Stimulated activated CD8-positive, alpha-beta memory T cell treated with anti-CD3 and anti-CD28 coated beads, Interleukin-4, amount 100 ng/mL, for 4 hours (primary cell): ENCODE data around the gene PRXL2B.

Source experiments
- DNase-seq, 2 donors: peaks; one replicate each; pipeline ENCODE4 v3.0.0-alpha.2; 2020; ENCODE audit warnings: low read depth in 2 of 2, low spot score in 1 of 2

PRXL2B gene

GRCh38 chr1:2597441-2598328 lies 11.1 kb downstream of the PRXL2B start:
- DNase-seq, result no peak

GRCh38 chr1:2598329-2598931 lies 11.9 kb downstream of the PRXL2B start:
- DNase-seq, result no peak

- DNase-seq, result no peak
These were observed 15.2 kb downstream of the PRXL2B start for GRCh38 chr1:2601721-2602303.

GRCh38 chr1:2602311-2602835 lies 15.8 kb downstream of the PRXL2B start:
- no peak for DNase-seq

GRCh38 chr1:2602866-2603520 lies 16.4 kb downstream of the PRXL2B start:
- DNase-seq, result no peak

GRCh38 chr1:2603521-2604155 lies 17.1 kb downstream of the PRXL2B start:
- DNase-seq, result no peak

GRCh38 chr1:2604156-2604843 lies 17.7 kb downstream of the PRXL2B start:
- no peak for DNase-seq

GRCh38 chr1:2604844-2605508 lies 18.4 kb downstream of the PRXL2B start:
- no peak for DNase-seq

- DNase-seq, result no peak
These were observed 19.2 kb downstream of the PRXL2B start for GRCh38 chr1:2605509-2606395.

- no peak for DNase-seq
These were observed 19.9 kb downstream of the PRXL2B start for GRCh38 chr1:2606396-2606880.

GRCh38 chr1:2606881-2607621 lies 20.5 kb downstream of the PRXL2B start:
- DNase-seq, result no peak

GRCh38 chr1:2607641-2608091 lies 21.1 kb downstream of the PRXL2B start:
- no peak for DNase-seq

GRCh38 chr1:2609319-2610035 lies 22.9 kb downstream of the PRXL2B start:
- DNase-seq, result no peak

GRCh38 chr1:2610036-2610959 lies 23.7 kb downstream of the PRXL2B start:
- DNase-seq, result no peak

GRCh38 chr1:2611031-2611501 lies 24.5 kb downstream of the PRXL2B start:
- DNase-seq, result no peak
